ES-I3 (cell line): ENCODE data around the gene CRELD1.
A peak's percentile ranks its signal among the peaks of the same experiment; 100 is the strongest.
"Not testable (repeated sequence)": the region's sequence is repeated elsewhere in the genome, so short reads cannot be mapped to it uniquely, and the experiment has no call there.

ENCODE experiments used
- H3K36me3 ChIP-seq: 2 replicates; pipeline ENCODE4 v1.6.1; 2013; ENCODE audit warnings: mild to moderate bottlenecking, low read length, control low read depth, moderate library complexity; ENCODE audit not compliant: insufficient read depth
- H3K4me1 ChIP-seq: 2 replicates; pipeline ENCODE4 v1.6.1; 2013; ENCODE audit warnings: mild to moderate bottlenecking, control low read depth, low read length; ENCODE audit not compliant: insufficient read depth
- H3K9ac ChIP-seq: 2 replicates; pipeline ENCODE4 v1.6.1; 2013; ENCODE audit warnings: low read depth, mild to moderate bottlenecking, low read length, moderate library complexity
- H3K9me3 ChIP-seq: 2 replicates; pipeline ENCODE4 v1.6.1; 2013; ENCODE audit warnings: mild to moderate bottlenecking, low read length, moderate library complexity; ENCODE audit not compliant: control insufficient read depth, insufficient read depth

Gene CRELD1, protein sequence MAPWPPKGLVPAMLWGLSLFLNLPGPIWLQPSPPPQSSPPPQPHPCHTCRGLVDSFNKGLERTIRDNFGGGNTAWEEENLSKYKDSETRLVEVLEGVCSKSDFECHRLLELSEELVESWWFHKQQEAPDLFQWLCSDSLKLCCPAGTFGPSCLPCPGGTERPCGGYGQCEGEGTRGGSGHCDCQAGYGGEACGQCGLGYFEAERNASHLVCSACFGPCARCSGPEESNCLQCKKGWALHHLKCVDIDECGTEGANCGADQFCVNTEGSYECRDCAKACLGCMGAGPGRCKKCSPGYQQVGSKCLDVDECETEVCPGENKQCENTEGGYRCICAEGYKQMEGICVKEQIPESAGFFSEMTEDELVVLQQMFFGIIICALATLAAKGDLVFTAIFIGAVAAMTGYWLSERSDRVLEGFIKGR

DNA sequence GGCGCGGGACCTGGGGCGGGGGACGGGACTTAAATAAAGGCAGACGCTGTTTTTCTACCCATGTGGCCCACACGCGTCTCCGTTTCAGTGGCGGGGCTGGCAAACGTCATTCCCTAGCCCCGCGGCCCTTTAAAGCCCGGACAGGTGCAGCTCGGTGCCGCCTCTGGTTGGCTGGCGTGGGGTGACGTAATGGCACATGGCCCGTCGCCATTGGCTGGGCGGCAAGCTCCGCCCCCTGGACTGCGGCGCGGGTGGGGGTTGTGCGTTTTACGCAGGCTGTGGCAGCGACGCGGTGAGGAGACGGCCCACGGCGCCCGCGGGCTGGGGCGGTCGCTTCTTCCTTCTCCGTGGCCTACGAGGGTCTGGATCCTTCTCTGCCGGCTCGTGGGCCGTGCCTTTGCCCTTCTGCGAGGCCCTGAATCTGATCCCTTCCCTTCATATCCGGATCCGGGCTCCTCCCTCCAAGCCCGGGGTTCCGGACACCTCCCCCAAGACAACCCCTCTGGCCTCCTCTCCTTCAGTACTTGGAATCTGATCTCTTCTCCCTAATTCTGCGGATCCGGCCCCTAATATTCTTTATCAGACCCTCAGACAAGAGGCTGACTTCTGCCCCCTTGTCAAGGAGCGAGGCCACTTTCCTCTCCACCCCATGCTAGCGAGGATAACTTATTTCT lies at the start of gene CRELD1:
TSS of gene CRELD1 (plus strand) at position 274 of the 674 bp plus-strand sequence. CDS start 605 bp downstream, outside the sequence.
- H3K9ac ChIP-seq = peak within 1 kb of the TSS; percentile 99
- H3K4me1 ChIP-seq = no peaks in the 10 kb centered on the region
- H3K9me3 ChIP-seq = no peaks in the 10 kb centered on the region
- no peaks in the 10 kb centered on the region for H3K36me3 ChIP-seq

DNA sequence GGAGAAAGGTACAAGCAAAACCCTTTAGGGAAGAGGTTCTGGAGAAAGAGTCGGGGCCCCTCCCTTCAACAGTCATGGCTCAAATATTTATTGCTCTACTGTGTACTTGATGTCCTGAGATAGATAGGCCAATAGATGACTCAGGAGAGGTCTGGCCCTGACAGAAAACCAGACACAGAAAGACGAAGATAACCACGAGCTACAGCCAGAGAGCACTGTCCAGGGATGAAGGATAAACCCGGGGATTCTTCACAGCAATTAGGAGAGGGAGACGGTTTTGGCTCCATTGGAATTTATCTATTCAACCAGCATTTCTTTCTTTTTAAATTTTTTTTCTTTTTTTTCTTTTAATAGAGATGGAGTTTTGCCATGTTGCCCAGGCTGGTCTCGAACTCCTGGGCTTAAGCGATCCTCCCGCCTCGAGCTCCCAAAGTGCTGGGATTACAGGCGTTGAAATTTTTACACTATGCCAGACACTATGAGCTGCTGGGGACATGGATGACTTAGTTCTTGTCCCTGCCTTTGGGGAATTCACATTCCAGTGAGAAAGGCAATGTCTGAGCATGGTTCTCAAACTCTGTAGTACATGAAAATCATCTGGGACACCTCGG lies 49.0 kb upstream of the CRELD1 start:
- Histone ChIP-seq H3K9me3 (no peaks in the 10 kb centered on the region), H3K9ac (no peak overlapping the region), H3K4me1 (peaks cover 12% of the 10 kb centered on the region), H3K36me3 (no peaks in the 10 kb centered on the region)

DNA sequence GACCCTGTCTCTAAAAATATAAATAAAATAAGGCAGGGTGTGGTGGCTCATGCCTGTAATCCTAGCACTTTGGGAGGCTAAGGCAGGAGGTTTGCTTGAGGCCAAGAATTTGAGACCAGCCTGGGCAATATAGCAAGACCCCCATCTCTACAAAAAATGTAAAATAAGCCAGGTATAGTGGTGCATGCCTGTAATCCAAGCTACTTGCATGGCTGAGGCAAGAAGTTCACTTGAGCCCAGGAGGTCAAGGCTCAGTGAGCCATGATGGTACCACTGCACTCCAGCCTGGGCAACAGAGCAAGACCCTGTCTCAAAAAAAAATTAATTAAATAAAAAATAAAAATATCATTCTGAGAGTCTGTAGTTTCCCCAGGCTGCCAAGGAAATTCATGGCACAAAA lies 47.3 kb upstream of the CRELD1 start:
- no peaks in the 10 kb centered on the region for H3K36me3 ChIP-seq
- H3K9ac ChIP-seq = no peak overlapping the region
- no peaks in the 10 kb centered on the region for H3K9me3 ChIP-seq
- peaks cover 12% of the 10 kb centered on the region for H3K4me1 ChIP-seq

DNA sequence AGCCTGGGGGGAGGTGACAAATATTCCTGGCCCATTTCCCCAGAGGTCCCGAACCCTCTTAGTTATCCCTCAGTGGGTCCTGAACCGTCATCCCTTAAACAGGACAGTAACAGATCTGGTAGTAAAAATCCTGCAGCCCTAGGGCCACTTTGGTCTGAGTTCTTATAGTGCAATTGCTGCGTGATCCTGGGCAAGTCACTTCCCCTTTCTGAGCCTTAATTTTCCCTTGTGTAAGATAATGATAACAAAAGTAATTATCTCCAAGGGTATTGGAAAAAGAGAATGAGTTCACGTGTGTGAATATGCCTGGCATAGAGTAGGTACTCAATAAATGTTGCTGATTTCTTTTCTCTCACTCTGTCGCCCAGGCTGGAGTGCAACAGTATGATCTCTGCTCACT lies 46.2 kb upstream of the CRELD1 start:
- Histone ChIP-seq H3K36me3 (no peaks in the 10 kb centered on the region), H3K9me3 (no peaks in the 10 kb centered on the region), H3K9ac (no peak overlapping the region), H3K4me1 (peaks cover 12% of the 10 kb centered on the region)

DNA sequence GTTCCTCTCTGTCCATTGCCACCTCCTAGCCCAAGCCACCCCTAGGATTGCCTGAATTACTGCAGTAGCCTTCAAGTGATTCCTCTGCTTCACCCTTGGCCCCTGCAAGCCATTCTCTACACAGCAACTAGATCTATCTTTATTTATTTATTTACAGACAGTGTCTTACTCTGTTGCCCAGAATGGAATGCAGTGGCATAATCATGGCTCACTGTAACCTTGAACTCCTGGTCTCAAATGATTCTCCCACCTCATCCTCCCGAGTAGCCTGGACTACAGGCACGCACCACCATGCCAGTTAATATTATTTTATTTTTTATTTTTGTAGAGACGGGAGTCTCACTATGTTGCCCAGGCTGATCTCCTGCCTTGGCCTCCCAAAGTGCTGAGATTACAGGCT lies 45.1 kb upstream of the CRELD1 start:
- Histone ChIP-seq H3K36me3 (peaks cover 4% of the 10 kb centered on the region; the same call in 1 of the 2 replicates), H3K4me1 (peaks cover 12% of the 10 kb centered on the region), H3K9me3 (no peaks in the 10 kb centered on the region), H3K9ac (no peak overlapping the region)

DNA sequence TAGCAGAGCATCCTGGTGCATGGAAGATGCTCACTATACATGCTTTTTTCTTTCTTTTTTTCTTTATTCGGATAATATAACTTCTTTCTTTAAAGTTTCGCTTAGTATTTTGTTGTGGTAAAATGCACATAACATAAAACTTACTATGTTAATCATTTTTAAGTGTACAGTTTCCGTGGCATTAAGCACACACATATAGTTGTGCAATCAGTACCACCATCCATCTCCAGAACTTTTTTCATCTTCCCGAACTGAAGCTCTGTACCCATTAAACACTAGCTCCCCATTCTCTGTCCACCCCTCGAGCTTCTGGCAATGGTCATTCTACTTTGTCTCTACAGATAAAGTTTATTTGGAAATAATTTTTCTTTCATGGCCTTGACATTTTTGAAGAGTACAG lies 44.2 kb upstream of the CRELD1 start:
- Histone ChIP-seq H3K9ac (no peak overlapping the region), H3K4me1 (peaks cover 3% of the 10 kb centered on the region), H3K9me3 (no peaks in the 10 kb centered on the region), H3K36me3 (peaks cover 4% of the 10 kb centered on the region; the same call in 1 of the 2 replicates)

DNA sequence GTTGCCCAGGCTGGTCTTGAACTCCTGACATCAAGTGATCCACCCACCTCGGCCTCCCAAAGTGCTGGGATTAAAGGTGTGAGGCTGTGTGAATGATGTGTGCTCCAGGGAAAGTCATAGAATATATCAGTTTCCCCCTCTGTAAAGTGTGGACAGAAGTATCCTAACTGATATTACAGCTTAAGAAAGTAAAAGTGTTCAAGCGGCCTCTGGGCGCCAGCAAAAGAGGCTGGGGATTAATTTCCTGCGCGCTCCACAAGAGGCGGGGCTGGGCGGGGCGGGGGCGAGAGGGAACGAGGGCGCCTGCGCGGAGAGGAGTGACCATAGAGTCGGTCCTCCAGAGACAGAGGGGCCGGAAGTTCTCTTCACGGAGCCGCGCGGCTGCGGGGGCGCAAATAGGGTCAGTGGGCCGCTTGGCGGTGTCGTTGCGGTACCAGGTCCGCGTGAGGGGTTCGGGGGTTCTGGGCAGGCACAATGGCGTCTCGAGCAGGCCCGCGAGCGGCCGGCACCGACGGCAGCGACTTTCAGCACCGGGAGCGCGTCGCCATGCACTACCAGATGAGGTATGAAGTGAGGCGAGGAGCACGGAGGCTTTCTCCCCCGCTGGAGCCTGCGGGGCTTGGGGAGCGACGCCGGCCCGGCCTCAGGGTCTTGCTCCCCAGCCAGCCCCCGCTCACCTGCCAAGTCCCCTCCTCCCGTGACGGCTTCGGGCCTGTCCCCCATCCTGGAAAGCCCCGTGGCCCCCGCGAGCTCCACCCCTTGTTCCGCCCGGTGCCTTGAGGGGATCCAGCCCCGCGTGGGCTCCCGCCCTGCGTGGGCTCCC lies 43.2 kb upstream of the CRELD1 start, which contains the start of gene JAGN1:
TSS of gene JAGN1 (plus strand) at position 362 of the 823 bp plus-strand sequence. CDS start at position 475, 113 bp downstream.
- Histone ChIP-seq H3K9ac (peak within 1 kb of the TSS; percentile 95), H3K4me1 (no peaks in the 10 kb centered on the region), H3K36me3 (peaks cover 4% of the 10 kb centered on the region; the same call in 1 of the 2 replicates), H3K9me3 (no peaks in the 10 kb centered on the region)

DNA sequence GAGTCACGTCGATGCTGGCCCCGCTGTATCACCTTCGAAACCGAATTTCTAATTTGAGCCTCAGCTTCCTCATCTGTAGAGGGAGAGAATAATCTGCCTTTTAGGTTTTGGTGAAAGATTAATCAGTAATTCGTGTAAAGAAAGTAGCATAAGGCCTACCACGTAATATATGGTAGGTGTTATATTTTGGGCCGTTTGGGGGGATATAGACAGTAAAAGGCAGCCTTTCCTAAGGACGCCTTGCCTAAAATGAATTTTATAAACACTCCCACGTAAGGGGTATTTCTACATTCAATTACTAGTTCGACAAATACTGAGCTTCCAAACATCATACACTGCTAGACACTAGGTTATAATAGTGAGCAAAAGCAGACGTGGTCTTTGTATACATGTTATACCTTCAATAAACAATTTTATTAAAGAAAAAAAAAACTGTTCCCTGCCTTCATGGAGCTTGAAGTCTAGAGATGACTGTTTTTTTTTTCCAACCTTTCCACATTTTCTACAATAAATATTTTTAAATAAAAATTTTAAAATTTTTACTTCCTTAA lies 42.5 kb upstream of the CRELD1 start:
- peak overlapping the region; percentile 95 for H3K9ac ChIP-seq

DNA sequence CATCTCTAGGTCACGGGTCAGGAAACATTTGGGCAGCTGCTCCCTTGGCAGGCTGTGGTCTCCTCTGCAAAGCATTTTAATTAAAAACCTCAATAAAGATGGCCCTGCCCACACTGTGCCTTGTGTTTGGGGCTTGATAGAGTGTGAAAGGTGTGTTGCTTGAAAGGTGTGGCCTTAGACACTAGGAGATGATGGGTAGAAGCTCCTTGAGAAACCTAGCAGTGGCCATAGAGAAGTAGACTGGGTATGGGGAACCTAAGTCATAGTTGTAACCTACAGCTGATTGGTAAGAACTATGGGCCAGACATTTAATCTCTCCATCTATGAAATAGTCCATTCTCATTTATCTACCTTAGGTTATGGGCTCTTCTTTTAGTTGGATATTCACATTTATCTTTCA lies 39.9 kb upstream of the CRELD1 start:
- Histone ChIP-seq H3K4me1 (no peaks in the 10 kb centered on the region), H3K9me3 (no peaks in the 10 kb centered on the region), H3K36me3 (peaks cover 4% of the 10 kb centered on the region; the same call in 1 of the 2 replicates), H3K9ac (no peak overlapping the region)

More for the DNA sequence above, 42.5 kb upstream of the CRELD1 start:
- Histone ChIP-seq H3K9me3 (no peaks in the 10 kb centered on the region), H3K4me1 (no peaks in the 10 kb centered on the region), H3K36me3 (peaks cover 4% of the 10 kb centered on the region; the same call in 1 of the 2 replicates)

DNA sequence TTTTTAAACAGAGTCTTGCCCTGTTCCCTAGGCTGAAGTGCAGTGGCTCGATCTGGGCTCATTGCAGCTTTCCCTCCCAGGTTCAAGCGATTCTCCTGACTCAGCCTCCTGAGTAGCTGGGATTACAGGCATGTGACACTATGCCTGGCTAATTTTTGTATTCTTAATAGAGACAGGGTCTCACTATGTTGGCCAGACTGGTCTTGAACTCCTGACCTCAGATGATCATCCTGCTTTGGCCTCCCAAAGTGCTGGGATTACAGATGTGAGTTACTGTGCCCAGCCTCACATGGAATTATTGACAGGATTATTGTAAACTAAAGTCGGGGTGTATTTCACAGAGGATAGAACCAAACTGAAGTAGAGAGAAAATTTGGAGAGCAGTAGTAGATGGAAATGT lies 37.9 kb upstream of the CRELD1 start:
- H3K9ac ChIP-seq, H3K9me3 ChIP-seq, H3K36me3 ChIP-seq, H3K4me1 ChIP-seq: not testable (repeated sequence)

DNA sequence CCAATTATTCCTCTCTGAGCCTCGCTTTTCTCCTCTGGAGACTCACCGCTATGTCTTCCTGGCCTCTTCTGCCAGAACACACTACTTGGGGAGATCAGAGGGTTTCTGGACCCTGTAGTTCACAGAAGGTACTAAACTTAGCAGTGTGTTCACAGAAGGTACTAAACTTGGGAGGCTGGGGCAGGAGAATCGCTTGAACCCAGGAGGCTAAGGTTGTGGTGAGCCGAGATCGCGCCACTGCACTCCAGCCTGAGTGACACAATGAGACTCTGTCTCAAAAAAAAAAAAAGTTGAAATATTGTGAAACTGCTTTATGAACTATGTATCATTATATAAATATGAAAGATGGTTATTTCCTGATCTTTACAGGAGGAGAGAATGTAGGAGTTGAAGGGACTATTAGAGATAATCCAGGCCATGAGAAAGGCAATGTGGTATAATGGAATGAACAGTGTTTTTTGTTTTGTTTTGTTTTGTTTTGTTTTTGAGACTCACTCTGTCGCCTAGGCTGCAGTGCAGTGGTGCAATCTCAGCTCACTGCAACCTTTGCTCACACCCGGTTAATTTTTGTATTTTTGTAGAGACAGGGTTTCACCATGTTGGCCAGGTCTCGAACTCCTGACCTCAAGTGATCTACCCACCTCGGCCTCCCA lies 36.8 kb upstream of the CRELD1 start:
- H3K36me3 ChIP-seq, H3K9ac ChIP-seq, H3K9me3 ChIP-seq, H3K4me1 ChIP-seq: not testable (repeated sequence)

DNA sequence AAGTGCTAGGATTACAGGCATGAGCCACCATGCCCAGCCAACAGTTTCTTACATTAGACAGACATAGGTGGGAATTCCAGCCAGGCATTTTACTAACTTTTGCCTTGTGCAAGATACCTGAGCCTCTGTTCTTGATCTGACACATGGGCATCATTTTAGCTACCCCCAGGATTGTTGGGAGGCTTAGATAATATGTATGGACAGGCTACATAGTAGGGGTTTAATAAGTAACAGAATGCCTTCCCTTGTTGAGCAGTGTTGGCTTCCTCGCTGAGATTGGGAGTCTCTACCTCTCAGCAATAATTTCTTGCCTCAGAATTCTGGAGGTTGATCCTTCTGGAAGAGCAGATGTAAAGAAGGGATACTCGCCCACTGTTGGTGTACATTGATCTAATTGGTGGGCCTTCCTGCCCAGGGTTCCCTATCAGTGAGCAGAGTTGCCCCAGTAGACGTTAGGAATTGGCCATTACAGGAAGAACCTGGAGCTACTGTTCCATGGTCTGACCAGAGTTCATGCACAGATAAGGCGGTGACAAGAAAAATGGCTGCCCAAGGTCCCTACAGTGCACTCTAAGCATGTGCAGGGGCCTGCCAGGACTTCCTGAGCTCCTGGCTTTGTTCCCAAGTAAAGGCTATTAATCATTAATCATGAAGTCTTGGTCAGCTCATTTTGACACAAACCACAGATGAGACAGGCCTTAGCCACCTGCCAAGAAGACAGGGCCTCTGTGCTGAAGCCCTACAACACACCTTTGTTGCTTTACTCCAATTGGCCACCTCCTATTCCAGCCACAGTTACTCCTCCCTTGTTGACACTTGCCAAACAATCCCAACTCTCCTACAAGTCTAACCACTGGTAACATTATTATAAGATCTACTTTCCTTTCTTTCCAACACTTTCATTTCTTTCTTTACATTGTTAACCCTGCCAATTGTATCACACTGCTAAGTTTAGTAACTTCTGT lies 35.9 kb upstream of the CRELD1 start:
- Histone ChIP-seq H3K9me3 (no peaks in the 10 kb centered on the region), H3K9ac (no peak overlapping the region), H3K36me3 (peaks cover 4% of the 10 kb centered on the region; the same call in 1 of the 2 replicates), H3K4me1 (peaks cover 9% of the 10 kb centered on the region)
